Measurements from ENCODE around the gene MELTF. TPM values are rescaled to one million over a fixed set of nuclear protein-coding genes. Genes with fewer than 3 reads are reported as not detected.

The MELTF gene
- total RNA-seq, 4 donors from 2014 or later = 17.3 to 143 (median 50.7) TPM

- Histone ChIP-seq H3K9me3 (no peaks in the 10 kb centered on the region), H3K27ac (no peak overlapping the region), H3K4me3 (no peak overlapping the region), H3K27me3 (no peaks in the 10 kb centered on the region), H3K36me3 (no peaks in the 10 kb centered on the region), H3K4me1 (no peaks in the 10 kb centered on the region)
- TF ChIP-seq CTCF (IDR thresholded peaks at IDR 0.05) (no peak), POLR2A (IDR thresholded peaks at IDR 0.05) (no peak)
- DNase-seq = peak in 1 of 3 donors; percentile 41
Measured at GRCh38 chr3:196995646-196996355, 33.8 kb downstream of the MELTF start.

- peak in 1 of 3 donors; percentile 14 for DNase-seq
- Histone ChIP-seq H3K4me3 (no peak overlapping the region), H3K9me3 (no peaks in the 10 kb centered on the region), H3K27me3 (no peaks in the 10 kb centered on the region), H3K4me1 (no peaks in the 10 kb centered on the region), H3K36me3 (no peaks in the 10 kb centered on the region), H3K27ac (no peak overlapping the region)
- TF ChIP-seq CTCF (IDR thresholded peaks at IDR 0.05) (no peak), POLR2A (IDR thresholded peaks at IDR 0.05) (no peak)
Measured at GRCh38 chr3:196995027-196995426, 34.6 kb downstream of the MELTF start.

GRCh38 chr3:196994056-196994455 is 35.6 kb downstream of the MELTF start:
- no peaks in the 10 kb centered on the region for H3K36me3 ChIP-seq
- DNase-seq = peak in 1 of 3 donors; percentile 26
- H3K4me1 ChIP-seq = no peaks in the 10 kb centered on the region
- H3K4me3 ChIP-seq = no peak overlapping the region
- H3K27me3 ChIP-seq = no peaks in the 10 kb centered on the region
- H3K27ac ChIP-seq = no peak overlapping the region
- H3K9me3 ChIP-seq = no peaks in the 10 kb centered on the region
- TF ChIP-seq POLR2A (IDR thresholded peaks at IDR 0.05) (no peak), CTCF (IDR thresholded peaks at IDR 0.05) (no peak)

GRCh38 chr3:196992461-196993065 is 37.1 kb downstream of the MELTF start:
- peak in 2 of 3 donors; percentile 23 to 30 for DNase-seq
- TF ChIP-seq CTCF (IDR thresholded peaks at IDR 0.05) (no peak), POLR2A (IDR thresholded peaks at IDR 0.05) (no peak)
- Histone ChIP-seq H3K27me3 (no peaks in the 10 kb centered on the region), H3K9me3 (no peaks in the 10 kb centered on the region), H3K4me1 (peaks cover 0 to 9% (median 0%) of the 10 kb centered on the region in 4 donors), H3K36me3 (no peaks in the 10 kb centered on the region), H3K4me3 (no peak overlapping the region), H3K27ac (no peak overlapping the region)

GRCh38 chr3:196991581-196992460 is 37.8 kb downstream of the MELTF start:
- no peak overlapping the region for H3K27ac ChIP-seq
- no peaks in the 10 kb centered on the region for H3K9me3 ChIP-seq
- TF ChIP-seq CTCF (IDR thresholded peaks at IDR 0.05) (no peak), POLR2A (IDR thresholded peaks at IDR 0.05) (no peak)
- peak in 2 of 3 donors; percentile 36 to 42 for DNase-seq
- no peaks in the 10 kb centered on the region for H3K27me3 ChIP-seq
- H3K36me3 ChIP-seq = no peaks in the 10 kb centered on the region
- H3K4me3 ChIP-seq = no peak overlapping the region
- peaks cover 0 to 15% (median 0%) of the 10 kb centered on the region in 4 donors for H3K4me1 ChIP-seq

Data from Peyer's patch (tissue), 4 donors.